HFF-Myc (cell line): ENCODE results near the gene FAM163A.
"Not testable (repeated sequence)": the region's sequence is repeated elsewhere in the genome, so short reads cannot be mapped to it uniquely, and the experiment has no call there.

ENCODE experiments used
- DNase-seq: peaks from one replicate; pipeline ENCODE4 v3.0.0-alpha.2; 2011; ENCODE audit warnings: low read depth; ENCODE audit errors: extremely low read depth
- H3K4me3 ChIP-seq: replicated peaks from 2 replicates; pipeline ENCODE4 v1.5.1; 2011; ENCODE audit warnings: low read depth, mild to moderate bottlenecking, control low read depth, low read length
- CTCF ChIP-seq: IDR thresholded peaks from 2 replicates; pipeline ENCODE4 v1.5.1; 2012; ENCODE audit warnings: mild to moderate bottlenecking, low read depth, low read length, control low read depth; ENCODE audit errors: missing control alignments

FAM163A gene

GRCh38 chr1:179798213-179798863 lies 55.2 kb downstream of the FAM163A start:
- no peak for DNase-seq
- TF ChIP-seq CTCF: no peak

GRCh38 chr1:179798864-179799516 lies 55.9 kb downstream of the FAM163A start:
- H3K4me3 ChIP-seq: no peak overlapping the region
- DNase-seq: no peak
- TF ChIP-seq CTCF: no peak

More at GRCh38 chr1:179798213-179798863, 55.2 kb downstream of the FAM163A start:
- no peak overlapping the region for H3K4me3 ChIP-seq

GRCh38 chr1:179800481-179800880 lies 57.4 kb downstream of the FAM163A start:
- TF ChIP-seq CTCF: no peak
- DNase-seq: no peak

GRCh38 chr1:179803104-179803503 lies 60.0 kb downstream of the FAM163A start:
- DNase-seq: no peak
- no peak overlapping the region for H3K4me3 ChIP-seq
- TF ChIP-seq CTCF: no peak

More at GRCh38 chr1:179800481-179800880, 57.4 kb downstream of the FAM163A start:
- no peak overlapping the region for H3K4me3 ChIP-seq

GRCh38 chr1:179803918-179804317 lies 60.8 kb downstream of the FAM163A start:
- H3K4me3 ChIP-seq: no peak overlapping the region
- no peak for TF ChIP-seq CTCF
- no peak for DNase-seq

- DNase-seq, H3K4me3 ChIP-seq: not testable (repeated sequence)
Observed at GRCh38 chr1:179804417-179804816, 61.3 kb downstream of the FAM163A start.

GRCh38 chr1:179805291-179806195 lies 62.5 kb downstream of the FAM163A start:
- no peak for DNase-seq
- H3K4me3 ChIP-seq: no peak overlapping the region
- TF ChIP-seq CTCF: no peak
